HepG2 (cell line): ENCODE data around the gene MYH15. TPM values are rescaled to one million over a fixed set of nuclear protein-coding genes. Genes with fewer than 3 reads are reported as not detected.

Experiments
- ATAC-seq: fragments of 200-7000 bp; cut with Tn5 transposase; 3 replicates; pipeline ENCODE4 v1.9.1; 2020; ENCODE audit warnings: mild to moderate bottlenecking, moderate library complexity
- BruUV-seq: library from RNA; stranded (reverse); fragments of 400-500 nt; replicated peaks from 2 replicates; lab custom pipeline; 2021; lab: Mats Ljungman, UMichigan
- CTCF ChIA-PET: fragments of 300-600 bp; formaldehyde crosslinking; extraction: SDS; loops from one replicate; lab custom pipeline; 2021; ENCODE audit warnings: low total read pairs, inconsistent platforms, low intra/inter-chr PET ratio; lab: Yijun Ruan, JAX
- POLR2A ChIA-PET: fragments of 350-600 bp; sonication (Branson Sonifier 250); formaldehyde crosslinking; loops from one replicate; lab custom pipeline; 2020; ENCODE audit warnings: antibody characterized with exemption, inconsistent platforms; lab: Yijun Ruan, JAX
- DNase-seq: peaks from one replicate; pipeline ENCODE4 v3.0.0-alpha.2; 2015; ENCODE audit warnings: low spot score
- FAIRE-seq: peaks from 3 replicates; lab custom pipeline; 2011; peaks lifted over from hg19 to GRCh38; lab: Jason Lieb, UNC
- H2AFZ ChIP-seq: one replicate; pipeline ENCODE4 v1.6.1; 2011; ENCODE audit warnings: low read length, inconsistent platforms
- H3K27ac ChIP-seq: fragments of 300-600 bp; 3 replicates; pipeline ENCODE4 v1.8.0; 2011; ENCODE audit warnings: mixed run types, mild to moderate bottlenecking, mixed read lengths, low read length, inconsistent platforms; ENCODE audit not compliant: insufficient read depth; ENCODE audit errors: extremely low read length
- H3K27me3 ChIP-seq, 2 experiments: fragments of 200-600 bp in 1 of 2; 2 replicates in 1 of 2; 3 replicates in 1 of 2; pipeline versions ENCODE4 v1.6.0 to v1.8.0; 2011; ENCODE audit warnings: low read length in 2 of 2, mild to moderate bottlenecking in 2 of 2, moderate library complexity in 2 of 2, inconsistent platforms in 1 of 2; ENCODE audit not compliant: insufficient read depth in 2 of 2, control insufficient read depth in 1 of 2
- H3K36me3 ChIP-seq, 2 experiments: fragments of 200-600 bp in 1 of 2; replicated peaks in 1 of 2; 2 replicates in 1 of 2; 3 replicates in 1 of 2; pipeline versions ENCODE4 v1.5.1 to v1.8.0; 2011; ENCODE audit warnings: low read length in 2 of 2, inconsistent platforms in 1 of 2; ENCODE audit not compliant: insufficient read depth in 2 of 2, control insufficient read depth in 1 of 2
- H3K4me1 ChIP-seq: 2 replicates; pipeline ENCODE4 v1.5.1; 2012; ENCODE audit warnings: low read length, inconsistent platforms; ENCODE audit not compliant: insufficient read depth
- H3K4me2 ChIP-seq: 2 replicates; pipeline ENCODE4 v1.6.0; 2011; ENCODE audit warnings: low read depth, low read length, inconsistent platforms
- H3K4me3 ChIP-seq, 3 experiments: fragments of 200-600 bp in 1 of 3; sonication (generic), shearing (Covaris generic) in 1 of 3; replicated peaks in 1 of 3; 2 replicates each; pipeline ENCODE4 v1.5.1; 2011 to 2016; ENCODE audit warnings: low read length in 3 of 3, inconsistent platforms in 2 of 3, low read depth in 2 of 3, mild to moderate bottlenecking in 2 of 3, control low read depth in 1 of 3, mixed read lengths in 1 of 3; ENCODE audit not compliant: insufficient read depth in 1 of 3
- H3K79me2 ChIP-seq: one replicate; pipeline ENCODE4 v1.6.1; 2011; ENCODE audit warnings: low read length, inconsistent platforms; ENCODE audit not compliant: insufficient read depth
- H3K9ac ChIP-seq: 2 replicates; pipeline ENCODE4 v1.6.0; 2011; ENCODE audit warnings: mild to moderate bottlenecking, low read depth, low read length, inconsistent platforms; ENCODE audit not compliant: insufficient read depth
- H3K9me3 ChIP-seq: 2 replicates; pipeline ENCODE4 v1.5.1; 2012; ENCODE audit warnings: mild to moderate bottlenecking, low read length
- H4K20me1 ChIP-seq: 2 replicates; pipeline ENCODE4 v1.6.0; 2011; ENCODE audit warnings: inconsistent platforms, mild to moderate bottlenecking, low read length, moderate library complexity; ENCODE audit not compliant: insufficient read depth
- DDIT3 ChIP-seq: sonication (generic); formaldehyde crosslinking; IDR thresholded peaks from 2 replicates; pipeline ENCODE4 v1.4.0; 2020; ENCODE audit warnings: mild to moderate bottlenecking, missing genetic modification reagents
- ERF ChIP-seq: IDR thresholded peaks from 2 replicates; pipeline ENCODE4 v1.6.1; 2018; ENCODE audit warnings: missing biosample characterization, missing genetic modification reagents
- IRF1 ChIP-seq: sonication (generic); formaldehyde crosslinking; IDR thresholded peaks from 2 replicates; pipeline ENCODE4 v1.4.0; 2020; ENCODE audit warnings: low read depth, mild to moderate bottlenecking, missing genetic modification reagents
- MNT ChIP-seq: fragments of 450-650 bp; IDR thresholded peaks from 2 replicates; pipeline ENCODE4 v1.6.1; 2016
- PCBP2 ChIP-seq: fragments of 200-400 bp; formaldehyde crosslinking; optimal IDR thresholded peaks from 2 replicates; pipeline ENCODE3; 2018; ENCODE audit warnings: low read length, low read depth; ENCODE audit not compliant: poor library complexity, severe bottlenecking
- STAT5B ChIP-seq: sonication (generic); formaldehyde crosslinking; IDR thresholded peaks from 2 replicates; pipeline ENCODE4 v1.4.0; 2020; ENCODE audit warnings: missing genetic modification reagents
- TBL1XR1 ChIP-seq: fragments of 150-350 bp; IDR thresholded peaks from 2 replicates; pipeline ENCODE4 v1.6.1; 2014; ENCODE audit warnings: borderline replicate concordance, low read length; ENCODE audit not compliant: partially characterized antibody
- TFDP1 ChIP-seq: IDR thresholded peaks from 2 replicates; pipeline ENCODE4 v1.6.1; 2016; ENCODE audit warnings: missing compliant biosample characterization, missing genetic modification reagents, borderline replicate concordance
- TRIM24 ChIP-seq: sonication (generic); formaldehyde crosslinking; IDR thresholded peaks from 2 replicates; pipeline ENCODE4 v1.8.0; 2022; ENCODE audit warnings: mild to moderate bottlenecking, missing genetic modification reagents
- ZBTB10 ChIP-seq: sonication (generic); formaldehyde crosslinking; IDR thresholded peaks from 2 replicates; pipeline ENCODE4 v1.4.0; 2020; ENCODE audit warnings: missing genetic modification reagents, borderline replicate concordance
- ZNF275 ChIP-seq: sonication (generic); formaldehyde crosslinking; IDR thresholded peaks from 2 replicates; pipeline ENCODE4 v1.8.0; 2022; ENCODE audit warnings: missing genetic modification reagents, mild to moderate bottlenecking, inconsistent platforms, borderline replicate concordance
- ZNF430 ChIP-seq: sonication (generic); formaldehyde crosslinking; IDR thresholded peaks from 2 replicates; pipeline ENCODE4 v1.9.0; 2021; ENCODE audit warnings: mild to moderate bottlenecking, missing genetic modification reagents
- ZNF543 ChIP-seq: sonication (generic); formaldehyde crosslinking; IDR thresholded peaks from 2 replicates; pipeline ENCODE4 v1.4.0; 2020; ENCODE audit warnings: mild to moderate bottlenecking, missing genetic modification reagents
- ZNF562 ChIP-seq: sonication (generic); formaldehyde crosslinking; IDR thresholded peaks from 2 replicates; pipeline ENCODE4 v1.8.0; 2022; ENCODE audit warnings: missing genetic modification reagents, borderline replicate concordance
- ZNF761 ChIP-seq: sonication (generic); formaldehyde crosslinking; conservative IDR thresholded peaks from 2 replicates; pipeline ENCODE4 v1.4.0; 2020; ENCODE audit warnings: mild to moderate bottlenecking, missing genetic modification reagents
- ZSCAN22 ChIP-seq: sonication (generic); formaldehyde crosslinking; IDR thresholded peaks from 2 replicates; pipeline ENCODE4 v1.4.0; 2020; ENCODE audit warnings: mild to moderate bottlenecking, missing genetic modification reagents
- WGBS: methylation state at CpG from one replicate; pipeline ENCODE4 v1.1.6; 2017; ENCODE audit warnings: low lambda C conversion rate; 5-methylcytosine and 5-hydroxymethylcytosine counted together
- in situ Hi-C: cut with HindIII; loops from 2 replicates; pipeline ENCODE4 v1.10.0; 2017; ENCODE audit warnings: low pct_unique_long_range_greater_than_20kb; ENCODE audit not compliant: extremely low pct_ligation_motif_present
- intact Hi-C: fragments of 100-400 bp; cut with micrococcal nuclease; formaldehyde crosslinking; loops from one replicate; pipeline ENCODE4 v1.10.0; 2022; ENCODE audit not compliant: unreplicated experiment
- polyA plus RNA-seq, 8 experiments: library from polyadenylated mRNA; depleted of rRNA in 3 of 8; stranded (reverse) in 7 of 8; unstranded in 1 of 8; fragments of >200 nt; fragmentation: Illumina TruSeq in 4 of 8; extraction: Trizol in 4 of 8; gene quantifications; 2 replicates each; pipeline versions ENCODE4 v1.2.1 to v1.2.3, GENCODE V29; 2011 to 2016; ENCODE audit warnings: low read depth in 4 of 8, missing spikeins in 1 of 8, mixed read lengths in 1 of 8; ENCODE audit not compliant: insufficient read depth in 1 of 8
- total RNA-seq, 5 experiments: library from RNA; depleted of rRNA; stranded (reverse); fragments of >200 nt; fragmentation: Illumina TruSeq; extraction: Trizol; gene quantifications; 2 replicates each; pipeline ENCODE4 v1.2.3, GENCODE V29; 2016; ENCODE audit warnings: low read depth in 1 of 5

Gene MYH15
- total and polyA plus RNA-seq, 2 of the 13 experiments (the other 11 are each of a cell fraction or from before 2014, with no cell fraction given), result 0.03 to 0.09 TPM

GRCh38 chr3:108524537-108524936 is 14.1 kb upstream of the MYH15 start (continued):
- TF ChIP-seq ZNF761 (CRISPR knock-in tag) (no peak), PCBP2 (no peak), ZNF562 (CRISPR knock-in tag) (no peak)
- TF ChIP-seq, all 625 proteins: peak for 0

- Histone ChIP-seq H3K27ac (no peak overlapping the region), H3K27me3 (no peaks in the 10 kb centered on the region; a peak in 1 of 5 replicates), H3K9me3 (no peaks in the 10 kb centered on the region), H3K36me3 (no peaks in the 10 kb centered on the region), H3K4me1 (no peaks in the 10 kb centered on the region), H3K4me3 (no peak overlapping the region), H3K4me2 (no peak overlapping the region), H4K20me1 (no peaks in the 10 kb centered on the region), H3K79me2 (no peaks in the 10 kb centered on the region), H3K9ac (no peak overlapping the region), H2AFZ (no peak overlapping the region)
- POLR2A ChIA-PET, result no interaction called here
- CTCF ChIA-PET, result no interaction called here
- in situ Hi-C loops, result no loop called here
- intact Hi-C loops, result no loop called here
- FAIRE-seq, result no peak
- no peak for ATAC-seq
- WGBS, result 10% methylated on average over 1 of the region's 1 CpG
- no TSS peak for BruUV-seq
- DNase-seq, result no peak
- TF ChIP-seq ZNF543 (no peak), ERF (CRISPR knock-in tag) (no peak), TBL1XR1 (no peak), MNT (no peak), ZNF430 (no peak), ZSCAN22 (CRISPR knock-in tag) (no peak), ZNF275 (CRISPR knock-in tag) (no peak), TRIM24 (CRISPR knock-in tag) (no peak), ZBTB10 (no peak), STAT5B (no peak), IRF1 (CRISPR knock-in tag) (no peak), DDIT3 (CRISPR knock-in tag) (no peak), TFDP1 (no peak)
These were observed 8.5 kb upstream of the MYH15 start for GRCh38 chr3:108518895-108519294.
